Mesenchymal stem cell (in vitro differentiated cells and primary cell): ENCODE results near the gene RARB.

Source experiments
- DNase-seq: peaks from one replicate; pipeline ENCODE4 v3.0.0-alpha.2; 2013
- H2AFZ ChIP-seq: one replicate; pipeline ENCODE4 v1.6.1; 2013; ENCODE audit warnings: low read depth, mild to moderate bottlenecking, control low read depth, inconsistent platforms, low read length, moderate library complexity
- H2AK5ac ChIP-seq: 2 replicates; pipeline ENCODE4 v1.6.1; 2013; ENCODE audit warnings: low read length, moderate library complexity, mild to moderate bottlenecking, inconsistent platforms; ENCODE audit not compliant: severe bottlenecking
- H2BK120ac ChIP-seq: one replicate; pipeline ENCODE4 v1.6.1; 2013; ENCODE audit warnings: low read depth, mild to moderate bottlenecking, inconsistent platforms, low read length, moderate library complexity
- H2BK12ac ChIP-seq, 2 experiments: one replicate each; pipeline ENCODE4 v1.6.1; 2013; ENCODE audit warnings: inconsistent platforms in 2 of 2, low read length in 2 of 2, mild to moderate bottlenecking in 2 of 2, moderate library complexity in 2 of 2, control low read depth in 1 of 2
- H2BK15ac ChIP-seq: one replicate; pipeline ENCODE4 v1.6.1; 2013; ENCODE audit warnings: mild to moderate bottlenecking, low read depth, inconsistent platforms; ENCODE audit not compliant: poor library complexity, severe bottlenecking
- H2BK5ac ChIP-seq: 2 replicates; pipeline ENCODE4 v1.6.1; 2013; ENCODE audit warnings: low read depth, mild to moderate bottlenecking, low read length, control low read depth, inconsistent platforms; ENCODE audit not compliant: poor library complexity, severe bottlenecking
- H3K14ac ChIP-seq, 2 experiments: one replicate each; pipeline ENCODE4 v1.6.1; 2013; ENCODE audit warnings: inconsistent platforms in 2 of 2, low read length in 2 of 2, control low read depth in 1 of 2, mild to moderate bottlenecking in 1 of 2, moderate library complexity in 1 of 2
- H3K18ac ChIP-seq, 2 experiments: one replicate each; pipeline ENCODE4 v1.6.1; 2013; ENCODE audit warnings: inconsistent platforms in 2 of 2, low read length in 2 of 2, control low read depth in 1 of 2, low read depth in 1 of 2, mild to moderate bottlenecking in 1 of 2
- H3K23ac ChIP-seq, 2 experiments: one replicate each; pipeline ENCODE4 v1.6.1; 2013; ENCODE audit warnings: inconsistent platforms in 2 of 2, low read length in 2 of 2, mild to moderate bottlenecking in 2 of 2, moderate library complexity in 2 of 2, control low read depth in 1 of 2
- H3K27ac ChIP-seq: 2 replicates; pipeline ENCODE4 v1.5.1; 2013; ENCODE audit warnings: mild to moderate bottlenecking, moderate library complexity, low read length, control low read depth, inconsistent platforms; ENCODE audit not compliant: poor library complexity, severe bottlenecking
- H3K27me3 ChIP-seq, 2 experiments: 2 replicates each; pipeline versions ENCODE4 v1.6.1 to v1.7.0; 2013; ENCODE audit warnings: low read length in 2 of 2, mild to moderate bottlenecking in 2 of 2, moderate library complexity in 2 of 2, control low read depth in 1 of 2, inconsistent platforms in 1 of 2; ENCODE audit not compliant: control insufficient read depth in 1 of 2, insufficient read depth in 1 of 2
- H3K36me3 ChIP-seq, 2 experiments: 2 replicates each; pipeline versions ENCODE4 v1.6.1 to v1.7.0; 2013; ENCODE audit warnings: low read length in 2 of 2, control low read depth in 1 of 2, inconsistent platforms in 1 of 2, low read depth in 1 of 2, mild to moderate bottlenecking in 1 of 2; ENCODE audit not compliant: insufficient read depth in 2 of 2, control insufficient read depth in 1 of 2
- H3K4ac ChIP-seq, 2 experiments: one replicate each; pipeline ENCODE4 v1.6.1; 2013; ENCODE audit warnings: inconsistent platforms in 2 of 2, low read length in 2 of 2, mild to moderate bottlenecking in 2 of 2, moderate library complexity in 2 of 2, control low read depth in 1 of 2, low read depth in 1 of 2
- H3K4me1 ChIP-seq: 2 replicates; pipeline ENCODE4 v1.6.1; 2013; ENCODE audit warnings: low read depth, low read length, control low read depth; ENCODE audit not compliant: control insufficient read depth, insufficient read depth
- H3K4me2 ChIP-seq: 2 replicates; pipeline ENCODE4 v1.6.1; 2013; ENCODE audit warnings: low read length, mild to moderate bottlenecking, inconsistent platforms; ENCODE audit not compliant: poor library complexity, severe bottlenecking
- H3K4me3 ChIP-seq, 2 experiments: 2 replicates each; pipeline versions ENCODE4 v1.5.1 to v1.7.0; 2013; ENCODE audit warnings: low read length in 2 of 2, mild to moderate bottlenecking in 2 of 2, control low read depth in 1 of 2, low read depth in 1 of 2; ENCODE audit not compliant: insufficient read depth in 1 of 2
- H3K79me1 ChIP-seq: replicated peaks from 2 replicates; pipeline ENCODE4 v1.6.1; 2013; ENCODE audit warnings: mild to moderate bottlenecking, control low read depth, low read length, inconsistent platforms; ENCODE audit not compliant: poor library complexity, severe bottlenecking
- H3K9ac ChIP-seq: 2 replicates; pipeline ENCODE4 v1.7.0; 2013; ENCODE audit warnings: mild to moderate bottlenecking, low read length, moderate library complexity
- H3K9me3 ChIP-seq: 2 replicates; pipeline ENCODE4 v1.7.0; 2013; ENCODE audit warnings: mild to moderate bottlenecking, low read length; ENCODE audit not compliant: control insufficient read depth
- H4K8ac ChIP-seq: one replicate; pipeline ENCODE4 v1.6.1; 2013; ENCODE audit warnings: inconsistent platforms, mild to moderate bottlenecking, low read length, moderate library complexity
- H4K91ac ChIP-seq: one replicate; pipeline ENCODE4 v1.6.1; 2013; ENCODE audit warnings: mild to moderate bottlenecking, low read length, inconsistent platforms
- WGBS: methylation state at CpG from one replicate; pipeline ENCODE4 v1.1.7; 2013; ENCODE audit warnings: mixed read lengths; 5-methylcytosine and 5-hydroxymethylcytosine counted together

Gene RARB

DNA sequence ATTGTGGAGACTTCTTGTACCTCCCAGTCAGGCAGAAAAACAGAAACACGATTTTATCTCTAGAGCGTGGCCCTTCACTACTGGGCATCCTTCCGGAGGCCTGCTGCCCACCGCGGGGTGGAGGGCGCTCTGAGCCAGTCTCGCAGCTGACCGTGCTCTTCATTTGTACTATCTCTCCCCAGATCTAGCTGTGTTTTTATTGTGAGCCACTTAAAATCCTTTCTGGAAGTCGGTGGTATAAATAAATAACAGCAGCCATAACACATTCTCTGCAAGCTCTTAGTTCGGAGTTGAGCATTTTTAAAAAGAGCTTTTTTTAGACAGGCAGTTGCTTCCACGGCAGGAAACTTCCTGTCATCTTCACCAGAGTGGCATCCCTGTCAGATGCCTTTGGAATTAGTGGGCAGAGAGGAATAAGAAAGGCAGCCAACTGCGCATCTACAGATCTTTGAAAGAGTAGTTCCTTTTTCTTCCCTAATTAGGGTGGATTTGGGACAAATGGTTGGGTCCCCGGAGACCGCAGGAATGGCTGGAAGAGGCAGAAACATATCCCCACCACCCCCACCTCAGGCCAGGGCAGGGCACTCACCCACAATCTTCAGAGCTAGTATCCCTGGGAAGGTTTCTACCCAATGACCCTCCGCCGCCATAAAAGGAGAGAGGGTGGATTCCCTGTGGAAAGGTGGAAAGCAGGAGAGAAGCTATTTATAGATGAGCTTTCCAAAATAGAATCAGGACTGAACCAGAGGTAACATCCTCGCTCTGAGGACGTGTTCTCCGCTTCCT, 145.5 kb downstream of the RARB start:
- Histone ChIP-seq H3K27ac (peak overlapping the region; percentile 77), H2AFZ (no peak overlapping the region), H3K79me1 (no peaks in the 10 kb centered on the region), H2BK12ac (peak overlapping the region; percentile 82 to 95), H3K27me3 (peaks cover 0 to 23% of the 10 kb centered on the region in 2 experiments), H3K4ac (peak overlapping the region; percentile 84 to 96), H3K23ac (no peak overlapping the region), H2BK120ac (peak overlapping the region; percentile 46), H4K8ac (peak overlapping the region; percentile 76), H3K9ac (no peak overlapping the region), H3K9me3 (no peaks in the 10 kb centered on the region), H4K91ac (peak overlapping the region; percentile 86), H2BK15ac (peak overlapping the region; percentile 50), H3K14ac (no peak overlapping the region), H2AK5ac (no peak overlapping the region), H3K18ac (peak overlapping the region; percentile 54 to 89), H3K4me2 (no peak overlapping the region), H3K36me3 (no peaks in the 10 kb centered on the region), H2BK5ac (no peak overlapping the region), H3K4me3 (no peak overlapping the region), H3K4me1 (peaks cover 13% of the 10 kb centered on the region)
- peak; percentile 84 for DNase-seq
- 50% methylated on average over 14 of the region's 19 CpGs for WGBS

GRCh38 chr3:25574172-25574765, 146.2 kb downstream of the RARB start:
- Histone ChIP-seq H3K9ac (no peak overlapping the region), H2AFZ (no peak overlapping the region), H3K4me1 (peaks cover 13% of the 10 kb centered on the region), H3K27me3 (peaks cover 0 to 24% of the 10 kb centered on the region in 2 experiments), H2BK15ac (peak overlapping the region; percentile 19), H3K9me3 (no peaks in the 10 kb centered on the region), H2BK5ac (no peak overlapping the region), H4K91ac (peak overlapping the region; percentile 91), H2BK120ac (no peak overlapping the region), H2AK5ac (no peak overlapping the region), H3K4me2 (no peak overlapping the region), H3K4me3 (no peak overlapping the region), H3K27ac (peak overlapping the region; percentile 77), H2BK12ac (peak overlapping the region; percentile 15 to 84), H3K18ac (peak overlapping the region; percentile 67 to 72), H4K8ac (peak overlapping the region; percentile 85), H3K36me3 (no peaks in the 10 kb centered on the region), H3K14ac (no peak overlapping the region), H3K4ac (peak overlapping the region; percentile 84 to 96), H3K23ac (no peak overlapping the region), H3K79me1 (no peaks in the 10 kb centered on the region)
- DNase-seq: no peak
- 97% methylated on average over 11 of the region's 16 CpGs for WGBS

- peak overlapping the region; percentile 20 for H2BK15ac ChIP-seq
- no peak overlapping the region for H3K4me2 ChIP-seq
- no peaks in the 10 kb centered on the region for H3K36me3 ChIP-seq
- no peak overlapping the region for H2AFZ ChIP-seq
- no peaks in the 10 kb centered on the region for H3K9me3 ChIP-seq
- DNase-seq: no peak
- no peak overlapping the region for H4K8ac ChIP-seq
- no peak overlapping the region for H3K27ac ChIP-seq
- H3K23ac ChIP-seq: no peak overlapping the region
- H2BK120ac ChIP-seq: no peak overlapping the region
- H2AK5ac ChIP-seq: no peak overlapping the region
- WGBS: 94% methylated on average over 12 of the region's 12 CpGs
- no peaks in the 10 kb centered on the region for H3K79me1 ChIP-seq
- no peak overlapping the region for H3K4me3 ChIP-seq
- peaks cover 10% of the 10 kb centered on the region for H3K4me1 ChIP-seq
- no peak overlapping the region for H2BK5ac ChIP-seq
- H3K14ac ChIP-seq: no peak overlapping the region
- no peak overlapping the region for H3K9ac ChIP-seq
- H3K4ac ChIP-seq: no peak overlapping the region
- H3K18ac ChIP-seq: peak overlapping the region; percentile 5 to 17
- peaks cover 0 to 24% of the 10 kb centered on the region in 2 experiments for H3K27me3 ChIP-seq
- H4K91ac ChIP-seq: peak overlapping the region; percentile 16
- peak overlapping the region in 1 of 2 experiments; percentile 51 for H2BK12ac ChIP-seq
These were observed 146.9 kb downstream of the RARB start for GRCh38 chr3:25575001-25575400.

DNA sequence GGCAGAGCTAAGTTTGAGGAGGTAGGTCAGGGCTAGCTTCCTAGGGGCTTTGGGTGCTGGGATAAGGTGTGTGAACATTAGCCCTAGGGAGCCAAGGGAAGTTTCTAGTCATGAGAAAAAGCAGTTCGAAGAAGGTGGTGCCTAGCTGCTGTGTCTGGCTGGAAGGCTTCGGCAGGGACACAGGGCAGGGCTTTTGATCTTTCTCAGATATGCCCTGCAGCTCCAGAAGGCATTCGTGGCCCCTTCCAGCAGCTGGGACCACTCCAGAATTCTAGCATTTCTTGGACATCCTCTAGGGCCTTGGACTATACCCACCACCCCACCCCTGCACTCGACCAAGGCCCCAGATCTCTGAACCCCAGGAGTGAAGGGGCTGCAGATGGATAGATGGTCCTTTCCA, 148.1 kb downstream of the RARB start:
- no peak overlapping the region for H3K27ac ChIP-seq
- no peak overlapping the region for H4K91ac ChIP-seq
- no peaks in the 10 kb centered on the region for H3K36me3 ChIP-seq
- no peak overlapping the region for H2BK120ac ChIP-seq
- H3K4ac ChIP-seq: peak overlapping the region in 1 of 2 experiments; percentile 24
- no peaks in the 10 kb centered on the region for H3K79me1 ChIP-seq
- H2BK5ac ChIP-seq: no peak overlapping the region
- H3K4me2 ChIP-seq: no peak overlapping the region
- H4K8ac ChIP-seq: no peak overlapping the region
- H3K27me3 ChIP-seq: peaks cover 0 to 28% of the 10 kb centered on the region in 2 experiments
- H3K14ac ChIP-seq: no peak overlapping the region
- no peak overlapping the region for H3K9ac ChIP-seq
- H3K4me3 ChIP-seq: no peak overlapping the region
- no peak overlapping the region for H3K18ac ChIP-seq
- DNase-seq: no peak
- no peak overlapping the region for H2AK5ac ChIP-seq
- no peak overlapping the region for H3K23ac ChIP-seq
- peaks cover 10% of the 10 kb centered on the region for H3K4me1 ChIP-seq
- peak overlapping the region; percentile 13 to 59 for H2BK12ac ChIP-seq
- H3K9me3 ChIP-seq: no peaks in the 10 kb centered on the region
- no peak overlapping the region for H2AFZ ChIP-seq
- H2BK15ac ChIP-seq: no peak overlapping the region
- 88% methylated on average over 4 of the region's 4 CpGs for WGBS
